Urinary bladder (tissue), 4 donors: ENCODE results near the gene EXOC3. TPM values are rescaled to one million over a fixed set of nuclear protein-coding genes. Genes with fewer than 3 reads are reported as not detected.

Source experiments
- DNase-seq: peaks from one replicate; pipeline ENCODE4 v3.0.0-alpha.2; 2015; ENCODE audit errors: extremely low spot score
- H3K27ac ChIP-seq: one replicate; pipeline ENCODE4 v1.5.1; 2013; ENCODE audit warnings: low read depth, mild to moderate bottlenecking, moderate library complexity
- H3K36me3 ChIP-seq: one replicate; pipeline ENCODE4 v1.6.1; 2013; ENCODE audit warnings: mild to moderate bottlenecking, moderate library complexity; ENCODE audit not compliant: insufficient read depth
- H3K4me1 ChIP-seq: one replicate; pipeline ENCODE4 v1.6.1; 2013; ENCODE audit warnings: mild to moderate bottlenecking, moderate library complexity; ENCODE audit not compliant: insufficient read depth
- H3K4me3 ChIP-seq: one replicate; pipeline ENCODE4 v1.5.1; 2013; ENCODE audit warnings: low read depth, low read length
- WGBS: extraction: QIAGEN DNeasy Blood & Tissue Kit; methylation state at CpG from one replicate; pipeline ENCODE4 v1.1.7; 2013; 5-methylcytosine and 5-hydroxymethylcytosine counted together
- polyA plus RNA-seq: library from polyadenylated mRNA; stranded (reverse); fragments of 200-250 nt; gene quantifications from one replicate; pipeline ENCODE4 v1.2.3, GENCODE V29; 2013
- total RNA-seq: library from RNA; depleted of rRNA; stranded (reverse); fragments of >200 nt; gene quantifications from one replicate; pipeline ENCODE4 v1.2.3, GENCODE V29; 2014
- donor health status: healthy with polysubstance abuse.
- donor health status: healthy.

EXOC3 gene
- total and polyA plus RNA-seq, 2 donors: 31.7 to 61.4 TPM

DNA sequence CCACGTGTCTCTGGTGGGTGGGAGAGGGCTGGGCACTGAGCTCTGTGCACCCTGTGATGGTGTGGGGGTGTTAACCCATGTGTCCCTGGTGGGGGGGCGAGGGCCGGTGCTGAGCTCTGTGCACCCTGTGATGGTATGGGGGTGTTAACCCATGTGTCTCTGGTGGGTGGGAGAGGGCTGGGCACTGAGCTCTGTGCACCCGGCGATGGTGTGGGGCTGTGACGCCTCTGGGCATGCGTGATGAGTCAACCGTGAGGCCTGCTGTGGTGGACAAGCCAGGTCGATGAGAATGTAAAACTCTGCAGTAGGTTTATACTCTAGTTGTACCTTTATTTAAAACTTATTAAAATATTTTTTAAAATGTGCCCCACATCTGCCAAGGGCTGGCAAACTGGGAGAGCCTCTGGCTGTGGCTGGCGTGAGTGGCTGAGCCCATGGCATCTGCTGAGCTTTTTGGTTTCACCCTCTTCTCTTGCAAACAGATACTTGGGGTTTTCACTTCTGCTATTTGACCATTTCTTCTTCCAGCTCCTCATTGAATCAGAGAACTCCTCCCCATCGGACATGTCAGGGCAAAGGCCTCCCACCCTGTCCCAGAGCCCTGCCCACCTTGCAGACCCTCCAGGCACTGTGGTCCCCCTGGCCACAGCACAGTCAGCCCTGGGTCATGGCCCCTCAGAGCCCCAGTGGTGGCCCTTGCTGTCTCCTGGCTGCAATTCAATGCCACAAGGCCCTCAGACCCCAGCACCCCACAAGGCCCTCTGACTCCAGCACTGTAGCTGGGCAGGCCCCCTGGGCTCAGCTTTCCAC, 18.5 kb upstream of the EXOC3 start:
- Histone ChIP-seq H3K4me3 (no peak overlapping the region), H3K4me1 (no peaks in the 10 kb centered on the region), H3K27ac (no peak overlapping the region), H3K36me3 (no peaks in the 10 kb centered on the region)
- no peak for DNase-seq
- WGBS: 77% methylated on average over 11 of the region's 11 CpGs

DNA sequence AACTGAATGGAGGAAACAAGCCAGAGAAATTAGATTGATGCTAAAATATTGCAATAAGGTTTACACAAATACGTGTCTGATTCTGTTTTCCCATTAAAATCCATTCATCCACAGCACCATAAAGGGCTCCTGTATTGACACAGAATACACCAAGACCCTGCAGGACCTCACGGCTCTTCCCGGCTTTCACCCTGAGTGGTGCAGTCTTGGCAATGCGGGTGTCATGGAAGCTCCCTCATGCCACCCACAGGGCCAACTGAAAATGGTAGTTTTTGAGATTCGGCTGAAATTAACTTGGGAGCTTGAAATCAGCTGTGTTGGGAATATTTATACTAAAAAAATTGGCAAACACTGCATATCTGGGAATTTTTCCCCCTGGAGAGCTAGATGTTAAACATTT, 17.3 kb upstream of the EXOC3 start:
- Histone ChIP-seq H3K36me3 (no peaks in the 10 kb centered on the region), H3K4me1 (no peaks in the 10 kb centered on the region), H3K27ac (no peak overlapping the region), H3K4me3 (no peak overlapping the region)
- no peak for DNase-seq
- WGBS: 66% methylated on average over 5 of the region's 5 CpGs

DNA sequence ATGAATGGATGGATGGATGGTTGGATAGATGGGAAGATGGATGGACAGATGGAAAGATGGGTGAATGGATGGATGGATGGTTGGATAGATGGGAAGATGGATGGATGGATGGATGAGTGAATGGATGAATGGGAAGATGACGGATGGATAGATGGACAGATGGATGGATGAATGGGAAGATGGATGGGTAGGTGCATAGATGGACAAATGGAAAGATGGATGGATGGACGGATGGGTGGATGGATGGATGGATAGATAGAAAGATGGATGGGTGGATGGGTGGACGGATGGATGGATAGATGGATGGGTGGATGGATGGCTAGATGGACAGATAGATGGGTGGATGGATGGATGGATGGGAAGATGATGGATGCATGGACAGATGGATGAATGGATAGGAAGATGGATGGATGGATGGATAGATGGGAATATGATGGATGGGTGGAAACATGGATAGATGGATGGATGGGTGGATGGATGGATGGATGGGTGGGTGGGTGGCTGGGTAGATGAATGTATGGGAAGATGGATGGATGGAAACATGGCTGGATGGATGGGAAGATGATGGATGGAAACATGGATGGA, 16.5 kb upstream of the EXOC3 start:
- Histone ChIP-seq H3K27ac (no peak overlapping the region), H3K4me1 (no peaks in the 10 kb centered on the region), H3K36me3 (no peaks in the 10 kb centered on the region), H3K4me3 (no peak overlapping the region)
- DNase-seq: no peak
- 79% methylated on average over 3 of the region's 3 CpGs for WGBS

DNA sequence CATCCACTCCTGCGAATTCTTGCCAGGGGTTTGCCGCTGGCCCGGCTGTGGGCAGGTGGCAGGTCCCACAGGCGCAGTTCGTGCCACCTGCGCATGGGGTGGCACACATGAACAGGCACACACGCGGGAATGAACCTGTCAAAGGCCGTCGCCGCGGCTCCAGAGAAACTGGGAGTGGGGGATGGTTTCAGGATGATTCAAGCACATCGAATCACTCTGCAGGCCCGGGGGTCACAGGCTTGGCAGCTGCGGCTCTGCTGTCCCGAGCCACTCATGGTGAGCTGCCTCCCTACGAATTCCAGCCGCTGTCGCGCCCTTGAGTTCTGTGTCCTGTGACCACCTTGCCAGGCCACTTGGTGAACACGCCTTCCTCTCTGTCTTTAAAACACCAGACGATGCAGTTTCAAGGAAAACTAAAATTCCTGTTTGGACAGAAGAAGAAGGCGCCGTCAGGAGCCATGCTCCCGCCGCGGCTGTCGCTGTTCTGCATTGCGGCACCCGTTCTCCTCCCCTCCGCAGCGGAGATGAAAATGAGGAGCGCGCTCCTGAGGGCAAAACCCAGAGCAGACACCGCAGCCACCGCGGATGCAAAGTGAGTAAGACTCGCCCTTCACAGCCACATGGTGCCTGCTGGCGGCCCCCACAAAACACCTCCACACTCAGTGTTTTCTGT, 15.4 kb upstream of the EXOC3 start:
- no peaks in the 10 kb centered on the region for H3K36me3 ChIP-seq
- no peak overlapping the region for H3K4me3 ChIP-seq
- 96% methylated on average over 39 of the region's 39 CpGs for WGBS
- DNase-seq: no peak
- no peaks in the 10 kb centered on the region for H3K4me1 ChIP-seq
- H3K27ac ChIP-seq: no peak overlapping the region

DNA sequence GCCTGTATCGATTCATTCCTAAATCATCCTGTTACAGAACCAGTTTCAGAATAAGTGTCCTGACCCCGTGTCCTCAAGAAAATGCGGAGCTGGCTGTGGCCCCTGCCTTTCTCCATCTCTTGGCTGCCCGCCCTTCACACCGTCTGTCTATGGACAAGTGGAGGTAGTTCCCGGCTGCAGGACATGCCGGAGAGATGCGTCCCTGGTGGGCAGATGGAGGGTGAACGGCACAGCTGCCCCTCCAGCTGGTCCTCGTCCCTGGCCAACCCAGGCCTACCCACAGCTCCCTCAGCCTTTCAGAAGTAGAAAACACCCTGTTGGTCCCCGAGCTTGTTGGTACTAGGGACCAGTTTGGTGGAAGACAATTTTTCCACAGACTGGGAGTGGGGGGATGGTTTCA, 14.8 kb upstream of the EXOC3 start:
- WGBS: 94% methylated on average over 11 of the region's 11 CpGs
- Histone ChIP-seq H3K4me1 (no peaks in the 10 kb centered on the region), H3K4me3 (no peak overlapping the region), H3K27ac (no peak overlapping the region), H3K36me3 (no peaks in the 10 kb centered on the region)
- DNase-seq: no peak

DNA sequence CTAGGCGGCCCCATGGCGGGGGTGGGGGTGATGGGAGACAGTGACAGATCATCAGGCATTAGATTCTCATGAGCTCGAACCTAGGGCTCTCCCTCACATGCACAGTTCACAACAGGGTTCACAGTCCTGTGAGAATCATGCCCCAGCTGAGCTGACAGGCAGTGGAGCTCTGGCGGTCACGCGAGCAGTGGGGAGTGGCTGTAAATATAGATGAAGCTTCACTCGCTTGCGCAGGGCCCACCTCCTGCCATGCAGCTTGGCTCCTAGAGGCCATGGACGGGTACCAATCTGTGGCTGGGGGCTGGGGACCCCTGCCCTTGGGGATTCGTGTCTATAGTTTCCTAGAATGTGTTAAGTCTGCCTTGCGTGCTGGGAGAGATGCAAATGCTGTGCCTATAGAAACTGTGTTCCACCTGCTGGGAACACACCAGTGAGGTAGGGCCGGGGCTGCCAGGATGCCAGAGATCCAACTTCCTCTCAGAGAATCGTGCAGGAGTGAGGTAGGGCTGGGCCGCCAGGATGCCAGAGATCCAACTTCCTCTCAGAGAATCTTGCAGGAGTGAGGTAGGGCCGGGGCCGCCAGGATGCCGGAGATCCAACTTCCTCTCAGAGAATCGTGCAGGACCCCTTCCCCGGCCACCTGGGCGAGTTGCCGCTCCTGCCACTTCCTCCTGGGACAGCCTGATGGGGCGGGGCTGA, 14.1 kb upstream of the EXOC3 start:
- H3K4me3 ChIP-seq: no peak overlapping the region
- DNase-seq: no peak
- WGBS: 86% methylated on average over 22 of the region's 22 CpGs
- H3K36me3 ChIP-seq: no peaks in the 10 kb centered on the region
- H3K27ac ChIP-seq: no peak overlapping the region
- H3K4me1 ChIP-seq: no peaks in the 10 kb centered on the region

DNA sequence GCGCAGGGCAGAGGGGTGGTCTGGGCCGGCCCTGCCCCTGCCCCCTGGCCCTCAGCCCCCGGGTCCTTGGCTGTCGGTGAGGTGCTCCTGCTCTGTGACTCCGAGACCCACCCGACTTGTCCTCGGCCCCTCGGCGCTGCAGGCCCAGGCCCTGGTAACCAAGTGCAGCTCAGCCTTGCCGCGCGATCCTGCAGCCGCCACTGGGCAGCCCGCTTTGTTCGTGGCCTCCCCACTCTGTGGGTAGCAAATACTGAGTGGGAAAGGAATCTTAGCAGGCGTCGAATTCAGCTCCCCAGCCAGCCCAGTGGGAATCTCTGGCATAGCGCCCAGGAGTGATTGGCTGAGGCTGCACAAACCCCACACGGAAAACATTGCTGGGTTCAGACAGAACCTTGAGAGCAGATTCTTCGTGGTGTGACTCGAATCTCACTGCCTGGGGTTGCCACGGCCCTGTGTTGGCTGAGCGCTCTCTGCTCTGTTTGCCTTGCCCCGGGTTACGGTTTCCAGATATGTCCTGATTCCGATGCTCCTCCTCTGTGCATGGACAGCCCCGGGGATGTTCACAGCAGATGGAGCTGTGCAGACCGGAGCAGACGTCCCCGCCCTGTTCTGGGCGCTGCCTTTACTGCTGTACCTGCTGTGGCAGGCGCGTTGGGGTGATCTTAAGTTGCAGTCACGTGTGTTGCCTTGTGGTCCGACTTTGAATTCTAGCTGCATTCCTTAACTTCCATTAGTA, 13.4 kb upstream of the EXOC3 start:
- Histone ChIP-seq H3K27ac (no peak overlapping the region), H3K36me3 (no peaks in the 10 kb centered on the region), H3K4me1 (no peaks in the 10 kb centered on the region), H3K4me3 (no peak overlapping the region)
- DNase-seq: no peak
- WGBS: 46% methylated on average over 35 of the region's 35 CpGs

DNA sequence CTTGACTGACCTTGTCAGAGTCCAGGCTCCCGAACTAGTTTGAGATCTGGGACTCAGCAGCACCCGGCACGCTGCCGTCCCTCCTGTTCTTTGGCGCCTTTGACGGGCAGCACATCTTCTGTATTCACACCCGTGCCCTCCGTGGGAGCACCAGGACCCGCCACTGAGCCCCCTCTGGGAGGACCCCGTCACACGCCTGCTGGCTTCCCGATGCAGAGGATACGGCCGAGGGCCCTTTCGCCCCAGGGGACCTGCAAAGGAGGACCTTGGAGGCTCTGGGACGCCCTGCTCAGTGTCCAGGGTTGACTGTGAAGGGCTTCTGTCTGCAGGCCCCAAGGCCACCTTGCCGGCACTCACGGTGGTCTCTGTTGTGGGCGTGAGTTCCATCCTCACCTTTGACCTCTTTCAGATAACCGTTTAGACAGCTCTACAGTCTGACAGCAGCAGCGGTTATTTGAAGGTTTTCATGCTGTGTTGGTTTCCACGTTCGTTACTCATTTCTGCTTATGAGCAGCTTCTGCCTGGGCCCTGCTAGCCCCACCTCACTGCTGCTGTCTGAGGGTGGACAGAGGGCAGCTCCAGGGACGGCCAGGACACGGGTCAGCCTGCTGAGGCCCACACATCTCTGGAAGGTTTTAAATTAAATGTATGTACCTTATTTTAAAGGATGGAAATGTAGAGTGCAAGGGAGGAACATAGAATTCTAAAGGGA, 12.6 kb upstream of the EXOC3 start:
- DNase-seq: no peak
- 81% methylated on average over 25 of the region's 25 CpGs for WGBS
- no peak overlapping the region for H3K27ac ChIP-seq
- H3K4me1 ChIP-seq: no peaks in the 10 kb centered on the region
- no peaks in the 10 kb centered on the region for H3K36me3 ChIP-seq
- no peak overlapping the region for H3K4me3 ChIP-seq

DNA sequence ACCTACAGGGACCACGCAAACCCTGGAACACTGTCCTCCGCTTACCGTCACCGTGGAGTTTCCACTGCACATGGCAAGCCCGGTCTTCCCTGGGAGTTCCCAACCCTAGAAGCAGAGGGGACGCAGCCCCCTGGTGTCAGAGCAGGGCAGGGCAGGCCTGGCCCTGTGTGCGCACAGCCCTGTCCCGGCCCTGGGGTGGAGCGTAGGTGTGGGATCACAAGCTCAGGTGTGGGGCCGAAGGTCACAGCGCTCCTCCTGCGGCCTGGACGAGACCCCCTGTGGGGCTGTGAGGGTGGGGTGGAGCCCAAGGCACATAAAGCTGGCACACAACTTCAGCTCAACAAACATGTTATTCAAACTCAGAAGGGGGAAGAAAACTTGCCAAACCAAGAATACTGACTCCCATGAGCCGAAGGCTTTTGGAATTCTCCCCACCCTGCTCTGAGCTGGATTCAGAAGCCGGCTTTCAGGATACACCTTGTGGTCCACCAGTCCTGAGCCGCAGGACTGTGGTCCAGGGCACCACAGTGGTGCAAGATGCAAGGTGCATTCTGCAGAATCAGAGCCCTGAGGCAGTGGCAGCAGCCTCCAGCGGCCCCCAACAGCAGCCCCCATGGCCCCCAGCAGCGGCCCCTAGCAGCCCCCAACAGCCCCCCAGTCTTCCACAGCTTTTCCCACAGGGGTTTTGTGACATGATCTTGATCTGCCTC, 11.8 kb upstream of the EXOC3 start:
- no peaks in the 10 kb centered on the region for H3K36me3 ChIP-seq

DNA sequence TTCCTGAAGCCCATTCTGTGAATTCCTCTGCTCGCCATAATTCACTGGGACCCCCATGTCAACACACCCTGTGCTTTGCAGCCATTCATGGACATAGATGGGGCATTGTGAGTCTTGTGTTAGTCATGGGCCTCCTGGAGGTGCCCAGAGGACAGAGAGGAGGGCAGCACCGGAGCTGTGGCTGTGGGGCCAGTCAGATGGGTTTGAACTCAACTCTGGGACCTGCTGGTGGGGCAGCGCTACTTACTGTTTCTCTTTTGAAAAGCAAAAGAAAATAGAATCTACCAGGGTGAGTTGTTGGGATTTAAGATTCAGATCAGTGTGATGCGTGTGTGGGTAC, 11.3 kb upstream of the EXOC3 start:
- WGBS: 96% methylated on average over 4 of the region's 4 CpGs
- H3K4me3 ChIP-seq: no peak overlapping the region
- no peaks in the 10 kb centered on the region for H3K4me1 ChIP-seq
- no peaks in the 10 kb centered on the region for H3K36me3 ChIP-seq
- no peak for DNase-seq
- no peak overlapping the region for H3K27ac ChIP-seq

More for the DNA sequence above, 11.8 kb upstream of the EXOC3 start:
- Histone ChIP-seq H3K4me3 (no peak overlapping the region), H3K27ac (no peak overlapping the region), H3K4me1 (no peaks in the 10 kb centered on the region)
- no peak for DNase-seq
- WGBS: 59% methylated on average over 18 of the region's 18 CpGs

DNA sequence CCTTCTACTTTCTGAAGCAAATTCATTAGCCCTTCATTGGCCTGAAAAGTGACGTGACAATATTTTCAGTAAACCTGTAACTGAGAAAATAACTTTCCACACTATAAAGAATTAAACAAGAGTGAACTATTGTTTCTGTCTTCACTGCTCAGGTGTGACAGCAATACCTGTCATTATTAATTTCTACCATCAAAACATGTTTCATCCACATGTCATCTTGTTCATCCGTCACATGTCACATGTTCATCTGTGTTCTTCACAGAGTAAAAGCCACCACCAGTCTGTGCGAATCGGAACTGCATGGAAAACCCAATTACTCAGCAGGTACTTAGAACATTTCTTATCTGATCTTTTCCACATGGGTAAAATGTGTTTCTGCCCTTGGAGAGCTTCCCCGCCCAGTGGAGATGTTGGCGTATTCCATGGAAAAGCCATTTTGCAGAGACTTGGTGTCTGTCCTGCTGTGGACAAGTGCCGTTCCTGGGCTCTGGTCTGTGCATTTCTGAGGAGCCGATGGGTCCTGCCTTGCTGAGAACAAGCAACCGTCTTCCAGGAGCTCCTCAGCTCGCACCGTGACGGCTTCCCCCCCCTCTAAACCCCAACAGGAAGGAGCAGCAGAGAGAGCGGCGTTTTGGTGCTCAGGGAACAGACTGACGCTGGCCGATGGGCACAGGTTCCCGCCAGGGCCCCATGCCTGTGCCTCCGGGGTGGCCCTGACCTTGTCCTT, 10.6 kb upstream of the EXOC3 start:
- WGBS: 80% methylated on average over 18 of the region's 18 CpGs
- no peak for DNase-seq
- Histone ChIP-seq H3K4me3 (no peak overlapping the region), H3K36me3 (no peaks in the 10 kb centered on the region), H3K4me1 (no peaks in the 10 kb centered on the region), H3K27ac (no peak overlapping the region)
